ENCODE measurements around the gene SDCBP2. TPM values are rescaled to one million over a fixed set of nuclear protein-coding genes. Genes with fewer than 3 reads are reported as not detected.

SDCBP2 gene
- total RNA-seq, 6 experiments from 2014 or later = 2.0 to 43.3 (median 16.6) TPM

GRCh38 chr20:1364106-1364505 lies 35.2 kb upstream of the SDCBP2 start:
- no peaks in the 10 kb centered on the region for H3K27me3 ChIP-seq
- DNase-seq = no peak
- TF ChIP-seq POLR2A (IDR thresholded peaks at IDR 0.05) = no peak
- no peak for TF ChIP-seq CTCF (IDR thresholded peaks at IDR 0.05)
- H3K36me3 ChIP-seq = peaks cover 0 to 12% (median 1%) of the 10 kb centered on the region in 4 donors
- H3K9me3 ChIP-seq = no peaks in the 10 kb centered on the region
- intact Hi-C loops (cut with DNase I) = no loop called here
- ATAC-seq = no peak
- H3K4me1 ChIP-seq = no peaks in the 10 kb centered on the region
- no peak overlapping the region for H3K4me3 ChIP-seq
- no peak overlapping the region for H3K27ac ChIP-seq
- WGBS (ENCODE audit: insufficient coverage, low coverage, low lambda C conversion rate, missing lambda C conversion rate) = 50% methylated on average over 2 of the region's 2 CpGs

- intact Hi-C loops (cut with DNase I) = no loop called here
Measured at GRCh38 chr20:1363522-1363921, 34.6 kb upstream of the SDCBP2 start.

DNA sequence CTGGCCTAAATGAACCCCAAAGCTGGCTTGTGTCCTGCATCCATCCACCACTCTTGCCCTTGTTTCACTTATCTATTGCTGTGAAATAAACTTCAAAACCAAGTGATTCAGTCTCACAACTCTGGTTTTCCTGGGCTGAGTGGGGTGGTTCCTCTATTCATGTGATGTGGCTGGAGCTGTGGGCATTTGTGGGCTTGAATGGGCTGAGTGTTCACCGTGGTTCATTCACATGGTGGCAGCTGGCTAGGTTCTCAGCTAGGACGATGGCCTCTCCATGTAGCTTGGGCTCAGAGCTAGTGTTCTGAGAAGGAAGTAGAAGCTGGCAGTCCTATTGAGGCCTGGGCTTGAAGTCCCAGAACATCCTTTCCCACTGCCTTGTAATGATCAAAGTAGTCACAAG lies 33.5 kb upstream of the SDCBP2 start:
- DNase-seq (no peak), ATAC-seq (no peak)
- TF ChIP-seq POLR2A (IDR thresholded peaks at IDR 0.05) = no peak
- no peak for TF ChIP-seq CTCF (IDR thresholded peaks at IDR 0.05)
- no peaks in the 10 kb centered on the region for H3K4me1 ChIP-seq
- no peaks in the 10 kb centered on the region for H3K27me3 ChIP-seq
- no peak overlapping the region for H3K4me3 ChIP-seq
- H3K27ac ChIP-seq = no peak overlapping the region
- peaks cover 0 to 9% (median 0%) of the 10 kb centered on the region in 4 donors for H3K36me3 ChIP-seq
- intact Hi-C loops (cut with DNase I) = no loop called here
- H3K9me3 ChIP-seq = no peaks in the 10 kb centered on the region
- no CpG with 5 or more reads among the region's 2 CpGs for WGBS (ENCODE audit: insufficient coverage, low coverage, low lambda C conversion rate, missing lambda C conversion rate)

More at GRCh38 chr20:1363522-1363921, 34.6 kb upstream of the SDCBP2 start:
- DNase-seq (no peak), ATAC-seq (no peak)
- Histone ChIP-seq H3K4me1 (no peaks in the 10 kb centered on the region), H3K9me3 (no peaks in the 10 kb centered on the region), H3K27me3 (no peaks in the 10 kb centered on the region), H3K4me3 (no peak overlapping the region), H3K27ac (no peak overlapping the region), H3K36me3 (peaks cover 0 to 12% (median 1%) of the 10 kb centered on the region in 4 donors)
- 77% methylated on average over 3 of the region's 5 CpGs for WGBS (ENCODE audit: insufficient coverage, low coverage, low lambda C conversion rate, missing lambda C conversion rate)
- TF ChIP-seq POLR2A (IDR thresholded peaks at IDR 0.05) (no peak), CTCF (IDR thresholded peaks at IDR 0.05) (no peak)

DNA sequence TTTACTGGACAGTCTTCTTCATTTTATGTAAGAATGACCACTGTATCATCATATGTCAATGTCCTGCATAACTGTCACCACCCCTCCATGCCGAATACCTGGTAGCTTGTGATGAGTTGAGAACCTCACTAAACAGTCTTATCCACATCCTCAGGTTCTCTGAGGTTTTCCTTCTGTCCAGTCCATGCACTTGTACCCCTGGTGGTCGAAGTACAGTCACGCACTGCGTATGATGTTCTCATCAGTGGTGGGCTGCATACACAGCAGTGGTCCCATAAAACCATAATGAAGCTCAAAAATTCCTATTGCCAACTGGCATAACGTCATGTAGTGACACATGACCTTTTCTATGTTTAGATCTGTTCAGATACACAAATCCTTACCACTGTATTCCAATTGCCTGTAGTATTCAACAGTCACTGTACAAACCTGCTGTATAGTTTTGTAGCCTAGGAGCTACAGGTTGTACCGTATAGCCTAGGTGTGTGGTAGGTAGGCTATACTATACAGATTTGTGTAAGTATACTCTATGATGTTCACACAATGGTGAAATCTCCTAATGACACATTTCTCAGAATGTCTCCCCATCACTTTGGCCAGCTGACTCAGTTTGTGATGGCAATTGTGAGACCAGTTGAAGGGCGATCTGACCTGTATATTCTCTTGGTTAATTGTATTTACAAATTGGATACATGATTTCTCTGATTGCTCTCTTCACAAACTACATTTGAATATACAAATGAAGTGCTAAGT lies 31.3 kb upstream of the SDCBP2 start:
- no peak overlapping the region for H3K4me3 ChIP-seq
- TF ChIP-seq POLR2A (IDR thresholded peaks at IDR 0.05) (no peak), CTCF (IDR thresholded peaks at IDR 0.05) (no peak)
- no peak for ATAC-seq
- peaks cover 0 to 9% (median 0%) of the 10 kb centered on the region in 4 donors for H3K36me3 ChIP-seq
- H3K9me3 ChIP-seq = no peaks in the 10 kb centered on the region
- H3K4me1 ChIP-seq = no peaks in the 10 kb centered on the region
- H3K27me3 ChIP-seq = no peaks in the 10 kb centered on the region
- H3K27ac ChIP-seq = no peak overlapping the region
- WGBS (ENCODE audit: insufficient coverage, low coverage, low lambda C conversion rate, missing lambda C conversion rate) = 95% methylated on average over 4 of the region's 7 CpGs
- DNase-seq = no peak
- intact Hi-C loops (cut with DNase I) = no loop called here
